ENCODE measurements around the gene API5.

API5 gene

GRCh38 chr11:43311791-43312607, at the start of gene API5:
Gene API5 (plus strand): TSS chr11:43311996. CDS start chr11:43312128, 132 bp downstream.
- peak within 1 kb of the TSS; percentile 92 to 94 for H3K4me3 ChIP-seq (ENCODE audit: low read length in 2 of 2)
- no peaks in the 10 kb centered on the region for H3K9me3 ChIP-seq (ENCODE audit: control insufficient read depth in 2 of 2, low read length in 2 of 2)
- peaks cover 11 to 13% of the 10 kb centered on the region in 2 donors for H3K4me1 ChIP-seq (ENCODE audit: control insufficient read depth in 2 of 2, insufficient read depth in 2 of 2, low read length in 2 of 2)
- peak within 1 kb of the TSS; percentile 86 to 89 for H3K9ac ChIP-seq (ENCODE audit: low read depth in 1 of 2, low read length in 2 of 2)
- H3K27me3 ChIP-seq (ENCODE audit: control insufficient read depth in 2 of 2, insufficient read depth in 2 of 2, low read length in 2 of 2), result no peaks in the 10 kb centered on the region
- H3K27ac ChIP-seq (ENCODE audit: low read depth in 2 of 2, low read length in 2 of 2), result peak within 1 kb of the TSS; percentile 75 to 84
- H3K36me3 ChIP-seq (ENCODE audit: control insufficient read depth in 2 of 2, insufficient read depth in 2 of 2, low read length in 2 of 2), result peaks cover 0 to 2% of the 10 kb centered on the region in 2 donors

DNA sequence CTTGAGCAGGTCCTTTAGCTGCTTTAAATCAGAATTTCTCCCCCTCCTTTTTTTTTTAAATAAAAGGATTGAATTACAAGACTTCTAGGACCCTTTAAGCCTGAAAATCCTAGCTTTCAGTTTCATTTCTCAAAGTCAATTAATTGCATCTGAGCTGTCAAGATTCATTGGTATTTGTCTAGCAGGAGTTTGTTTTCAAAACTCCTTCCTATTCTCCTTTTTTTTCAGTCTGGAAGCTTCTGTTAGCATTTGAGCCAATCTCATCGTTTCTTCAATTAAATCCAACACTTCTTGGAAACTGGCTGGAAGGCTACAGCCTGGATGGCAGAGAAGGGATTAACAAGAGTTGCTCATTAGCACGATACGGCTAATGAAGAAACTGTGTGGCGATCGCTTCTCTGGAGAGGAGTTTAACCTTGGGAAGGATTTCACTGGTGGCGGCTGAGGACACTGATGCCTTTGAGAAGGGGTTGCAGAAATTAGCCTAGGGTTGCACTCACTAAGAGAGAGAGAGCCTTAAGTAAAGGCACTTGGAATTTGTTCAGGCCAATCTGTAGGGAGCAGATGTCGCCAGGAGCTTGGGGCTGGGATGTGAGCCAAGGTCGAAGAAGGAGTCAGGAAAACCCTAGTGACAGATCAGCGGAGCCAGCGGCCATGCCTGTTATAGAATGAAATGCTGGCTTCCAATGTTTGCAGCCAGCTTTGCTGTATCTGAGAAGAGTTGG, 43.8 kb upstream of the API5 start:
- peak overlapping the region in 1 of 2 donors; percentile 1 for H3K4me3 ChIP-seq (ENCODE audit: low read length in 2 of 2)
- H3K9ac ChIP-seq (ENCODE audit: low read depth in 1 of 2, low read length in 2 of 2), result no peak overlapping the region
- H3K4me1 ChIP-seq (ENCODE audit: control insufficient read depth in 2 of 2, insufficient read depth in 2 of 2, low read length in 2 of 2), result no peaks in the 10 kb centered on the region
- no peaks in the 10 kb centered on the region for H3K9me3 ChIP-seq (ENCODE audit: control insufficient read depth in 2 of 2, low read length in 2 of 2)
- no peaks in the 10 kb centered on the region for H3K36me3 ChIP-seq (ENCODE audit: control insufficient read depth in 2 of 2, insufficient read depth in 2 of 2, low read length in 2 of 2)
- no peak overlapping the region for H3K27ac ChIP-seq (ENCODE audit: low read depth in 2 of 2, low read length in 2 of 2)
- H3K27me3 ChIP-seq (ENCODE audit: control insufficient read depth in 2 of 2, insufficient read depth in 2 of 2, low read length in 2 of 2), result no peaks in the 10 kb centered on the region

- H3K27me3 ChIP-seq (ENCODE audit: control insufficient read depth in 2 of 2, insufficient read depth in 2 of 2, low read length in 2 of 2), result no peaks in the 10 kb centered on the region
- H3K36me3 ChIP-seq (ENCODE audit: control insufficient read depth in 2 of 2, insufficient read depth in 2 of 2, low read length in 2 of 2), result no peaks in the 10 kb centered on the region
- no peak overlapping the region for H3K27ac ChIP-seq (ENCODE audit: low read depth in 2 of 2, low read length in 2 of 2)
- no peak overlapping the region for H3K4me3 ChIP-seq (ENCODE audit: low read length in 2 of 2)
- H3K4me1 ChIP-seq (ENCODE audit: control insufficient read depth in 2 of 2, insufficient read depth in 2 of 2, low read length in 2 of 2), result no peaks in the 10 kb centered on the region
- H3K9ac ChIP-seq (ENCODE audit: low read depth in 1 of 2, low read length in 2 of 2), result no peak overlapping the region
- no peaks in the 10 kb centered on the region for H3K9me3 ChIP-seq (ENCODE audit: control insufficient read depth in 2 of 2, low read length in 2 of 2)
These were observed 43.0 kb upstream of the API5 start for GRCh38 chr11:43268786-43269185.

DNA sequence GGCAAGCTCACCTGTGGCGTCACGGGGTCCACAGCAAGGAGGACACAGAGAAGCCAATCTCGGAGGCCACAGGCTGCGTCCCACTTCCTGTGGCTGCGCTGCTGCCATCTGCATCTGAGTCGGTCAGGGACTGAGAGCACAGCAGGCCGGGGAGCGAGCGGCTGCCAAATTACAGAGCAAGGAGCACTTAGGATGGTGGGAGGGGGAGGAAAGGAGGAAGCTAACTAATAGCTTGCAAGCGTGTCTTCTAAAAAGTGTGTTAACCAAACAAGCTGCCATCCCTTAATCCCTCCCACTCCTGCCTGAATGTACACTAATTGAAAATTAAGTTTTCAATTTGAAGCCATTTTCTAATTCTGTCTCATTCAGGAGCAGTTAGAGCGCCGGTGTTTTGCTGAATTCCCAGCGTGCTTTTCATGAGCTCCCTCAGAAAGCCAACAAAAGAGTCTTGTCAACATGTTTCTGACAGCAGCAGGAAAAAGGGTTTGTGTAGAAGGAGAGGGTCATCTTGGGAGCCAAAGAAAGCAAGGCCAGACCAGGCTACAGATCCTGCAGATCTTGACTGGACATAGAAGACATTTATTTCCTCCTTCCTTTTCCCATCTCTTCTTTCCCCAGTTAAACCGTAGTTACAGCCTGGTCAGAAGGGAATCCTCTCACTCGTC, 42.4 kb upstream of the API5 start:
- H3K36me3 ChIP-seq (ENCODE audit: control insufficient read depth in 2 of 2, insufficient read depth in 2 of 2, low read length in 2 of 2), result no peaks in the 10 kb centered on the region
- H3K27me3 ChIP-seq (ENCODE audit: control insufficient read depth in 2 of 2, insufficient read depth in 2 of 2, low read length in 2 of 2), result no peaks in the 10 kb centered on the region
- no peaks in the 10 kb centered on the region for H3K4me1 ChIP-seq (ENCODE audit: control insufficient read depth in 2 of 2, insufficient read depth in 2 of 2, low read length in 2 of 2)
- H3K9me3 ChIP-seq (ENCODE audit: control insufficient read depth in 2 of 2, low read length in 2 of 2), result no peaks in the 10 kb centered on the region
- H3K4me3 ChIP-seq (ENCODE audit: low read length in 2 of 2), result no peak overlapping the region
- H3K27ac ChIP-seq (ENCODE audit: low read depth in 2 of 2, low read length in 2 of 2), result no peak overlapping the region
- no peak overlapping the region for H3K9ac ChIP-seq (ENCODE audit: low read depth in 1 of 2, low read length in 2 of 2)

- no peaks in the 10 kb centered on the region for H3K27me3 ChIP-seq (ENCODE audit: control insufficient read depth in 2 of 2, insufficient read depth in 2 of 2, low read length in 2 of 2)
- H3K36me3 ChIP-seq (ENCODE audit: control insufficient read depth in 2 of 2, insufficient read depth in 2 of 2, low read length in 2 of 2), result no peaks in the 10 kb centered on the region
- H3K27ac ChIP-seq (ENCODE audit: low read depth in 2 of 2, low read length in 2 of 2), result no peak overlapping the region
- no peaks in the 10 kb centered on the region for H3K9me3 ChIP-seq (ENCODE audit: control insufficient read depth in 2 of 2, low read length in 2 of 2)
- H3K9ac ChIP-seq (ENCODE audit: low read depth in 1 of 2, low read length in 2 of 2), result no peak overlapping the region
- no peak overlapping the region for H3K4me3 ChIP-seq (ENCODE audit: low read length in 2 of 2)
- H3K4me1 ChIP-seq (ENCODE audit: control insufficient read depth in 2 of 2, insufficient read depth in 2 of 2, low read length in 2 of 2), result no peaks in the 10 kb centered on the region
These were observed 41.3 kb upstream of the API5 start for GRCh38 chr11:43270468-43270867.

- H3K9me3 ChIP-seq (ENCODE audit: control insufficient read depth in 2 of 2, low read length in 2 of 2), result no peaks in the 10 kb centered on the region
- H3K9ac ChIP-seq (ENCODE audit: low read depth in 1 of 2, low read length in 2 of 2), result no peak overlapping the region
These were observed 33.4 kb upstream of the API5 start for GRCh38 chr11:43278193-43278956.

GRCh38 chr11:43282607-43283440, 29.0 kb upstream of the API5 start:
- Histone ChIP-seq H3K9ac (ENCODE audit: low read depth in 1 of 2, low read length in 2 of 2) (no peak overlapping the region), H3K9me3 (ENCODE audit: control insufficient read depth in 2 of 2, low read length in 2 of 2) (no peaks in the 10 kb centered on the region), H3K4me3 (ENCODE audit: low read length in 2 of 2) (no peak overlapping the region), H3K4me1 (ENCODE audit: control insufficient read depth in 2 of 2, insufficient read depth in 2 of 2, low read length in 2 of 2) (no peaks in the 10 kb centered on the region), H3K27me3 (ENCODE audit: control insufficient read depth in 2 of 2, insufficient read depth in 2 of 2, low read length in 2 of 2) (no peaks in the 10 kb centered on the region), H3K27ac (ENCODE audit: low read depth in 2 of 2, low read length in 2 of 2) (no peak overlapping the region), H3K36me3 (ENCODE audit: control insufficient read depth in 2 of 2, insufficient read depth in 2 of 2, low read length in 2 of 2) (no peaks in the 10 kb centered on the region)

More at GRCh38 chr11:43278193-43278956, 33.4 kb upstream of the API5 start:
- H3K27me3 ChIP-seq (ENCODE audit: control insufficient read depth in 2 of 2, insufficient read depth in 2 of 2, low read length in 2 of 2), result no peaks in the 10 kb centered on the region
- H3K36me3 ChIP-seq (ENCODE audit: control insufficient read depth in 2 of 2, insufficient read depth in 2 of 2, low read length in 2 of 2), result no peaks in the 10 kb centered on the region
- no peak overlapping the region for H3K27ac ChIP-seq (ENCODE audit: low read depth in 2 of 2, low read length in 2 of 2)
- no peak overlapping the region for H3K4me3 ChIP-seq (ENCODE audit: low read length in 2 of 2)
- no peaks in the 10 kb centered on the region for H3K4me1 ChIP-seq (ENCODE audit: control insufficient read depth in 2 of 2, insufficient read depth in 2 of 2, low read length in 2 of 2)

DNA sequence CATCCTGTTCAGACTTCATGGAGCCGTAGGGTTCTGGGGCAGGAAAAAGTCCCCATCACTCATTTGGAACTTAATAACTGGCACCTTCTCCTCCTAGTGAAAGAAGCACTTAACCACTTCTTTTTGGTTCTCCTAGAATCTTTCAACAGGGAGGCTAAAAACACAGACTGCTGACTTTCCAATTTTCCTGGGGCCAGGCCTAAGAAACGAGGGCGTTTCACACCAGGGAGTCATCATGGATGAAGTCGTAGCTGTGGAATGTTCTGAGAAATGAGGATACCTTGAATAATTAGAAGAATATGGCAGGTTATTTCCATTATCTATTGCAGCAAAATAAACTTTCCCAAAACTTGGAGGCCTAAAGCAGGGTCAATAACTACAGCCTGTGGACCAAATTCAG, 26.0 kb upstream of the API5 start:
- H3K4me3 ChIP-seq (ENCODE audit: low read length in 2 of 2), result no peak overlapping the region
- H3K27ac ChIP-seq (ENCODE audit: low read depth in 2 of 2, low read length in 2 of 2), result no peak overlapping the region
- peaks cover 0 to 3% of the 10 kb centered on the region in 2 donors for H3K27me3 ChIP-seq (ENCODE audit: control insufficient read depth in 2 of 2, insufficient read depth in 2 of 2, low read length in 2 of 2)
- no peak overlapping the region for H3K9ac ChIP-seq (ENCODE audit: low read depth in 1 of 2, low read length in 2 of 2)
- no peaks in the 10 kb centered on the region for H3K36me3 ChIP-seq (ENCODE audit: control insufficient read depth in 2 of 2, insufficient read depth in 2 of 2, low read length in 2 of 2)
- no peaks in the 10 kb centered on the region for H3K4me1 ChIP-seq (ENCODE audit: control insufficient read depth in 2 of 2, insufficient read depth in 2 of 2, low read length in 2 of 2)
- H3K9me3 ChIP-seq (ENCODE audit: control insufficient read depth in 2 of 2, low read length in 2 of 2), result no peaks in the 10 kb centered on the region

DNA sequence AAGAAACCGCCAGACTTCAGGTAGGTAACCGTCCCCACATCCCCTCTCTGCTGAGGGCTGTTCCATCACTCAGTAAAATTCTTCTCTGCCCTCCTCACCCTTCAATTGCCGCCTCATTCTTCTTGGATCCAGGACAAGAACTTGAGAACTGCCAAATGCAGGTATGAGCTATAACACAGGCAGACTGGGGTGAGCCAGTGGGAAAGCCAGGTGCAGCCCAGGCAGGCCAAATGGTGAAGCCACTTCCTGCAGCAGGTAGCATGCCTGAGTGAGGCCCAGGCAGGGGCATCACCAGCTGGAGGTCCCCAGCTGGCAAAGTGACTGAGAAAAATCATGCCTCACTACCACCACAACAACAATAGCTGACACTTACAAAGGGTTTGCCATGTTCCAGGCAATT, 22.4 kb upstream of the API5 start:
- Histone ChIP-seq H3K4me3 (ENCODE audit: low read length in 2 of 2) (no peak overlapping the region), H3K36me3 (ENCODE audit: control insufficient read depth in 2 of 2, insufficient read depth in 2 of 2, low read length in 2 of 2) (no peaks in the 10 kb centered on the region), H3K9ac (ENCODE audit: low read depth in 1 of 2, low read length in 2 of 2) (no peak overlapping the region), H3K4me1 (ENCODE audit: control insufficient read depth in 2 of 2, insufficient read depth in 2 of 2, low read length in 2 of 2) (no peaks in the 10 kb centered on the region), H3K27ac (ENCODE audit: low read depth in 2 of 2, low read length in 2 of 2) (no peak overlapping the region), H3K9me3 (ENCODE audit: control insufficient read depth in 2 of 2, low read length in 2 of 2) (no peaks in the 10 kb centered on the region), H3K27me3 (ENCODE audit: control insufficient read depth in 2 of 2, insufficient read depth in 2 of 2, low read length in 2 of 2) (peaks cover 0 to 4% of the 10 kb centered on the region in 2 donors)
